ENCODE measurements around the gene PUS7L. TPM values are rescaled to one million over a fixed set of nuclear protein-coding genes. Genes with fewer than 3 reads are reported as not detected.

The PUS7L gene
- 27.3 and 44.1 TPM in 2 replicates for total RNA-seq

GRCh38 chr12:43758728-43759563, at the start of gene PUS7L, which contains the start of gene IRAK4:
TSS of gene PUS7L (minus strand) at chr12:43758790. CDS start at chr12:43755245, 3,545 bp downstream.
TSS of gene IRAK4 (plus strand) at chr12:43758951. CDS start at chr12:43768112, 9,161 bp downstream.

GRCh38 chr12:43805860-43806736, 47.5 kb upstream of the PUS7L start, which contains the start of gene TWF1:
TSS of gene TWF1 (minus strand) at chr12:43806317. CDS start at chr12:43806245, 72 bp downstream.

Other genes starting within 250 kb of the PUS7L start
- not detected in 2 replicates for gene ADAMTS20, start 206.6 kb downstream of the PUS7L start, total RNA-seq
- 21.5 and 37.5 TPM in 2 replicates for gene IRAK4, start 161 bp upstream of the PUS7L start, total RNA-seq
- gene TWF1, start 47.5 kb upstream of the PUS7L start, total RNA-seq: 137 and 161 TPM in 2 replicates
- 9.3 and 10.0 TPM in 2 replicates for gene TMEM117, start 77.3 kb upstream of the PUS7L start, total RNA-seq

Measured in smooth muscle cell of trachea (primary cell).